Osteocyte (in vitro differentiated cells): ENCODE data around the gene AKAP6. TPM values are rescaled to one million over a fixed set of nuclear protein-coding genes. Genes with fewer than 3 reads are reported as not detected.

ENCODE experiments used
- DNase-seq: peaks from one replicate; pipeline ENCODE4 v3.0.0; 2021; ENCODE audit warnings: mixed read lengths; ENCODE audit not compliant: unreplicated experiment; ENCODE audit errors: extremely low spot score
- H3K27ac Mint-ChIP-seq: one replicate; pipeline ENCODE4 v1.8.0; 2021; ENCODE audit warnings: mild to moderate bottlenecking, mixed read lengths; ENCODE audit not compliant: unreplicated experiment
- H3K27me3 Mint-ChIP-seq: one replicate; pipeline ENCODE4 v1.8.0; 2021; ENCODE audit warnings: mixed read lengths; ENCODE audit not compliant: unreplicated experiment
- H3K36me3 Mint-ChIP-seq: one replicate; pipeline ENCODE4 v1.8.0; 2021; ENCODE audit warnings: mixed read lengths; ENCODE audit not compliant: unreplicated experiment
- H3K4me1 Mint-ChIP-seq: one replicate; pipeline ENCODE4 v1.8.0; 2021; ENCODE audit warnings: mixed read lengths; ENCODE audit not compliant: unreplicated experiment
- H3K4me3 Mint-ChIP-seq: one replicate; pipeline ENCODE4 v1.8.0; 2021; ENCODE audit warnings: mild to moderate bottlenecking, moderate library complexity, mixed read lengths; ENCODE audit not compliant: unreplicated experiment
- H3K9me3 Mint-ChIP-seq: one replicate; pipeline ENCODE4 v1.8.0; 2021; ENCODE audit warnings: mixed read lengths; ENCODE audit not compliant: unreplicated experiment
- CTCF ChIP-seq: fragments of 200-600 bp; sonication (generic); IDR thresholded peaks from 2 replicates; pipeline ENCODE4 v1.5.0; 2021; ENCODE audit warnings: antibody characterized with exemption, mild to moderate bottlenecking, moderate library complexity
- total RNA-seq: library from RNA; stranded (reverse); gene quantifications from 2 replicates; pipeline ENCODE4 v1.2.1, GENCODE V29; 2021

Gene AKAP6
- total RNA-seq, 1 donor from 2014 or later, result 4.1 TPM

DNA sequence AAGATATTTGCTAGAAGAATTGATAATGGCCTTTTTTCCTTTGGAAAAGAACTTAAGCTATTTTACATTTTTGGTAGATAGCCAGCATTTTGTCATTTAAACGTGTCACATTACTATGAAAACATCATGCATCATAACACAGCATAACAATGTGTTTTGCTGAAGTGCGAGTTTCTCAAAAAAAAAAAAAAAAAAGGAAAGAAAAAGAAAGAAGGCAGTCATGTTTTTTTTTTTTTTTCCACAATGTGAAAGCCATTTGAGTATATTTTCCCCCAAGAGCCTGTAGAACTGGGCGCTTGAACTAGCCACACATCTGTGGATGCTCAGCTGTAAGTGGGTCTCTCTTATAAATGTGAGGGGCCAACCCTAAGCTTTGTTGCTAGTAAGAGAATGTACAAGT lies 300.1 kb downstream of the AKAP6 start:
- Mint-ChIP-seq H3K9me3 (no peaks in the 10 kb centered on the region), H3K36me3 (no peaks in the 10 kb centered on the region), H3K27me3 (no peaks in the 10 kb centered on the region), H3K4me3 (no peak overlapping the region), H3K4me1 (peaks cover 5% of the 10 kb centered on the region), H3K27ac (no peak overlapping the region)
- DNase-seq, result no peak
- TF ChIP-seq CTCF, result no peak

DNA sequence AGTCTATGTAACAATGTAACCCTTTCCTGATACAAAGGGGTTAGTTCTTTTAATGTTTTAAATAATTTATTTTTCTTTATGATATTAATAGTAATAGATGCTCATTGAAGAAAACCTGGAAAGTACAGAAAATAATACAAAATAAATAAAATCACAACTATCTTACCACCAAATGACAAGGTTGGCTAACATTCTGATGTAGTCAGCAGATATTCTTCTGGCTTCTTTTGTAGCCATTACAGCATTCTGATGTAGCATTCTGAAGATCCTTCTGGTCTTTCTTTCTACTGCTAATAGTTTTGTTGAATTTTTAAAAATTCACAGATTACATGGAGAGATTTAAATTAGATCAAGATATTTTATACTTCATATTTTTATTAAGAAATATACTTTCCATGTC lies 301.6 kb downstream of the AKAP6 start:
- TF ChIP-seq CTCF, result no peak
- no peak for DNase-seq
- Mint-ChIP-seq H3K4me3 (no peak overlapping the region), H3K27ac (no peak overlapping the region), H3K36me3 (no peaks in the 10 kb centered on the region), H3K27me3 (no peaks in the 10 kb centered on the region), H3K4me1 (peaks cover 19% of the 10 kb centered on the region), H3K9me3 (no peaks in the 10 kb centered on the region)

- H3K9me3 Mint-ChIP-seq, result no peaks in the 10 kb centered on the region
- no peak for TF ChIP-seq CTCF
- H3K27ac Mint-ChIP-seq, result no peak overlapping the region
- no peaks in the 10 kb centered on the region for H3K27me3 Mint-ChIP-seq
- no peaks in the 10 kb centered on the region for H3K36me3 Mint-ChIP-seq
- H3K4me1 Mint-ChIP-seq, result peaks cover 19% of the 10 kb centered on the region
- no peak overlapping the region for H3K4me3 Mint-ChIP-seq
- no peak for DNase-seq
Observed at GRCh38 chr14:32633224-32633859, 304.2 kb downstream of the AKAP6 start.

DNA sequence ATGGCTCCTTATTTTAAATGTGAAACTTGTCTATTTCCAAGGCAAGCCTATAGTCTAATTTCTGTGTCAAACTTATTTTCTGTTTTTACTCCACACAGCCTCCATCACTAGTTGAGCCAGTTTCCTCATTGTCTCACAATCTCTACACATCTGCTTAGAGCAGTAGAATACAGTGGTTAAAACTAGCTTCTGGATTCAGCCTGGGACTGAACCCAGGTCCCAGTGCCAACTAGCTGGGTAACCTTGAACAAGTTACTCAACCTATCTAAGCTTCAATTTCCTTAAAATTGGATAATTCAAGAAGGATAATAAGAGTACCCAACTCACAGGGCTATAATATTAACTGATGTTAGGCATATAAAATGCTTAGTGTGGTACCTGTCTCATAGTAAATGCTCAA lies 304.8 kb downstream of the AKAP6 start:
- no peak overlapping the region for H3K4me3 Mint-ChIP-seq
- no peak for DNase-seq
- H3K4me1 Mint-ChIP-seq, result peaks cover 19% of the 10 kb centered on the region
- H3K9me3 Mint-ChIP-seq, result no peaks in the 10 kb centered on the region
- H3K27me3 Mint-ChIP-seq, result no peaks in the 10 kb centered on the region
- no peak overlapping the region for H3K27ac Mint-ChIP-seq
- no peak for TF ChIP-seq CTCF
- no peaks in the 10 kb centered on the region for H3K36me3 Mint-ChIP-seq

DNA sequence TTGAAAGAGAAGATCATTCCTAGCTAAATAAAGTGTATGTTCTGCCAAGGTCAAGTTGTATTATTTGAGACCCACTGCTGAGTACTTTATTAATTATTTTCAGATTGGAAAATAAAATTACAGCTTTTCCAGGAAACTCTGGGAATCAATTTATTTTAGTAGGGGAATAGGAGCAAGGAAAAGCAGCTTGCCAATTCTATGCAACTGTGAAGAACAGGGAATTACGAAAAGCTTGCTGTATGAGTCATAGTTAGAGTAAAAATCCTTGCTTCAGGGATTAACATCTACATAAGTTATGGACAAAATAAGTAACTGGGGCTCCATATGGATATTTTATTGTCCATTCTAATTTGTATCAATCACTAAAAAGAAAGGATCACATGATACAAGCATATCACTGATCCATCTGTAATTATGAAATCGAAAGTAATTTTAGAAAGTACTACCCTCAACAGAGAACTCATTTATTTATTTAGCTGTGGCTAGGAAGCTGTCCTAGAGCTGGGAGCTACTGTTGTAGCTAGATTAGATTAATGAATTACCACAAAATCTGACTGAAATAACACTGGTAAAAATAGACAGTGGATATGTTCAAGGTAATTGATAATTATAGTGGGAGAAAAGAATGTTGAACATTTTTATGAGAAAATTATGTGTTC lies 306.1 kb downstream of the AKAP6 start:
- Mint-ChIP-seq H3K4me1 (peaks cover 14% of the 10 kb centered on the region), H3K9me3 (no peaks in the 10 kb centered on the region), H3K27me3 (no peaks in the 10 kb centered on the region), H3K4me3 (peak overlapping the region; percentile 53), H3K36me3 (no peaks in the 10 kb centered on the region), H3K27ac (peak overlapping the region; percentile 39)
- TF ChIP-seq CTCF, result no peak
- DNase-seq, result no peak
